Mononuclear cell (primary cell): Measurements from ENCODE around the gene DMAC2L. TPM values are rescaled to one million over a fixed set of nuclear protein-coding genes. Genes with fewer than 3 reads are reported as not detected.
"Not testable (repeated sequence)": the region's sequence is repeated elsewhere in the genome, so short reads cannot be mapped to it uniquely, and the experiment has no call there.

Experiments
- H3K27me3 ChIP-seq: 2 replicates; pipeline ENCODE4 v1.6.0; 2011; ENCODE audit warnings: low read length, control low read depth; ENCODE audit not compliant: insufficient read depth
- H3K4me1 ChIP-seq: 2 replicates; pipeline ENCODE4 v1.5.1; 2011; ENCODE audit warnings: mild to moderate bottlenecking, low read length, control low read depth; ENCODE audit not compliant: insufficient read depth
- H3K4me3 ChIP-seq: 2 replicates; pipeline ENCODE4 v1.5.1; 2011; ENCODE audit warnings: mild to moderate bottlenecking, low read length, moderate library complexity
- H3K9me3 ChIP-seq: 2 replicates; pipeline ENCODE4 v1.5.1; 2011; ENCODE audit warnings: low read depth, mild to moderate bottlenecking, control low read depth, low read length
- total RNA-seq: library from RNA; depleted of rRNA; stranded (reverse); fragments of >200 nt; gene quantifications from one replicate; pipeline ENCODE4 v1.2.3, GENCODE V29; 2012

The DMAC2L gene
- total RNA-seq, 1 donor = 12.8 TPM

GRCh38 chr14:50340963-50341362 is 28.8 kb downstream of the DMAC2L start:
- Histone ChIP-seq H3K9me3 (no peaks in the 10 kb centered on the region), H3K27me3 (no peaks in the 10 kb centered on the region), H3K4me1 (peaks cover 9% of the 10 kb centered on the region), H3K4me3 (no peak overlapping the region)

GRCh38 chr14:50342221-50343078 is 30.3 kb downstream of the DMAC2L start:
- H3K4me1 ChIP-seq = peaks cover 4% of the 10 kb centered on the region
- H3K4me3 ChIP-seq = no peak overlapping the region
- H3K27me3 ChIP-seq = no peaks in the 10 kb centered on the region
- H3K9me3 ChIP-seq = no peaks in the 10 kb centered on the region

DNA sequence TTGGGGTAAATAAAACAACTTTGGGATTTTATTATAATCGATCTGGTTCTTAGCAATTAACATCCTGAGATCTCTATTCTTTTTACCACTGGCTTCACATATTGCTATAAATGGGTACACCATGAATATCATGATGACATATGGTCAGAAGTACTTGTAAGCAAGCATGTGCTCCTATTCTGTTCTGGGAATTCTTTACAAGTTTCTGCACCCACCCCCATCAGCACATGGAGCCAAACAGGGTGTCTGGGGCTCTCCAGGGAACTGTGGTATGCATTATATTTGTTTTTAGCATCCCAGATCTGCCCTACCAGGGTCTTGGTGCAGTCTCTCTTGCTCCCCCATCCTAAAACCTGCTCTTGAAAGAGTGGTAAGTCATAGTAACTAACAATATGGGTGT is 31.3 kb downstream of the DMAC2L start:
- Histone ChIP-seq H3K4me1 (peaks cover 4% of the 10 kb centered on the region), H3K4me3 (no peak overlapping the region), H3K27me3 (no peaks in the 10 kb centered on the region)

DNA sequence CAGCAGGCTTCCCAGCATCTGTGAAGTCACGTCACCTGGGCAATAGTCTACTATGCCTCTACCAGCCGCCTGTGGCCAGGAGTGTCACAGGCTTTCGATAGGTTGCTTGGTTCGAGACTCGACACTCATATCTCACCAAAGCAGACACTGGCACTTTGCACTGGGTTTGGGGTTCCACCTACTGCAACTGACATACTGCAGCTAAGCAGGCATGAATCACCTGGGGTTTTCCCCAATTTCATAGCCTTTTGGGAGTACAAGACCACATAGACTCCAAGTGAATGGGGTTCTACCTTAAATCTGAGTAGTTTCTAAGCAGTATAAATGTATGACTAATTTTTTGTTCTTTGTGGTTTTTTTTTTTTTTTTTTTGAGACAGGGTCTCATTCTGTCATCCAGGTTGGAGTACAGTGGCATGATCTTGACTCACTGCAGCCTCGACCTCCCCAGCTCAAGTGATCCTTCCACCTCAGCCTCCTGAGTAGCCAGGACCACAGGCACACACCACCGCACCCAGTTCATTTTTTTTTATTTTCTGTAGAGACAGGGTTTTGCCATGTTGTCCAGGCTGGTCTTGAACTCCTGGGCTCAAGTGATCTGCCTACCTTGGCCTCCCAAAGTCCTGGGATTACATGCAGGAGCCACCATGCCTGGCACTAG is 32.1 kb downstream of the DMAC2L start:
- no peaks in the 10 kb centered on the region for H3K9me3 ChIP-seq
- peaks cover 4% of the 10 kb centered on the region for H3K4me1 ChIP-seq
- H3K4me3 ChIP-seq = no peak overlapping the region
- no peaks in the 10 kb centered on the region for H3K27me3 ChIP-seq

More for the DNA sequence above, 31.3 kb downstream of the DMAC2L start:
- H3K9me3 ChIP-seq = no peaks in the 10 kb centered on the region

- H3K9me3 ChIP-seq = no peaks in the 10 kb centered on the region
- H3K4me3 ChIP-seq = no peak overlapping the region
- no peaks in the 10 kb centered on the region for H3K27me3 ChIP-seq
- peaks cover 4% of the 10 kb centered on the region for H3K4me1 ChIP-seq
These were observed 32.9 kb downstream of the DMAC2L start for GRCh38 chr14:50344876-50345563.

GRCh38 chr14:50345846-50346422 is 33.8 kb downstream of the DMAC2L start:
- peaks cover 4% of the 10 kb centered on the region for H3K4me1 ChIP-seq
- H3K4me3 ChIP-seq = no peak overlapping the region
- H3K27me3 ChIP-seq = no peaks in the 10 kb centered on the region
- H3K9me3 ChIP-seq = no peaks in the 10 kb centered on the region

DNA sequence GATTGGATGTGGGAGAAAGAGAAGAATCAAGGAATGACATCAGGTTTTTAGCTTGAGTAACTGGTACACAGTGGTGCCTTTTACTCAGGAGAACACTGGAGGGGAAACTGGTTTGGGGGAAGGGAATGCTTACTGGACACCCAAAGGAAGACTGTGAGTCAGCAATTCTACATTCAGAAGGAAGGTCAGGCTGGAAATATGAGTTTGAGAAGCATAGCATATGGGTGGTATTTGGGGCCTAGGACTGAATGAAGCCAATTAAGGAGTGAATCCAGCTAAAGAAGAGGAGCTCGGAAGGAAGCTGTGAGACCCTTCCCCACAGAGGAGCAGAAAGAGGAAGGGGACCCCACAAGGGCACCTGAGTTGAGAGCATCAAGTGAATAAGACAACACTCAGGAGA is 35.4 kb downstream of the DMAC2L start:
- Histone ChIP-seq H3K4me1 (peaks cover 5% of the 10 kb centered on the region), H3K9me3 (no peaks in the 10 kb centered on the region), H3K4me3 (no peak overlapping the region), H3K27me3 (no peaks in the 10 kb centered on the region)

DNA sequence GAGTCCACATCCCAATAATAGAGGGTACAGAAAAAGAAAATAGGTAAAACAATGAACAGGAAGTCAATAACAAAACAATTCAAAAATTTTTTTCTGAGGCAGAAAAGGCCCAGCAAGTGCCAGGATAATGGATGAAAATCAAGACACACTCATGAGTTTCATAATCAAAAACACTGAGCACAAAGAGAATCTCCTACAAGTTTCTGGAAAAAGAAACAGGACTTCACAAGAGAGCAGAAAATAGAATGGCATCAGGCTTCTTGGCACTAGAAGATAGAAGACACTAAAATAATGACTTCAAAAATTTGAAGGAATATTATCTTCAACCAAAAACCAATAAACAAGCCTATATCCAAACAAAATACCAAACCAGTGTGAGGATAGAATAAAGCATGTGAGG is 36.8 kb downstream of the DMAC2L start:
- H3K4me1 ChIP-seq = peaks cover 3% of the 10 kb centered on the region
- H3K4me3 ChIP-seq = no peak overlapping the region
- no peaks in the 10 kb centered on the region for H3K27me3 ChIP-seq
- H3K9me3 ChIP-seq = no peaks in the 10 kb centered on the region

- no peak overlapping the region for H3K4me3 ChIP-seq
- no peaks in the 10 kb centered on the region for H3K9me3 ChIP-seq
- H3K4me1 ChIP-seq = peaks cover 3% of the 10 kb centered on the region
- no peaks in the 10 kb centered on the region for H3K27me3 ChIP-seq
These were observed 38.9 kb downstream of the DMAC2L start for GRCh38 chr14:50350975-50351374.

GRCh38 chr14:50352584-50352983 is 40.5 kb downstream of the DMAC2L start:
- Histone ChIP-seq H3K27me3 (no peaks in the 10 kb centered on the region), H3K4me1 (peaks cover 3% of the 10 kb centered on the region), H3K9me3 (no peaks in the 10 kb centered on the region), H3K4me3 (no peak overlapping the region)

- H3K27me3 ChIP-seq = no peaks in the 10 kb centered on the region
- peaks cover 3% of the 10 kb centered on the region for H3K4me1 ChIP-seq
- no peaks in the 10 kb centered on the region for H3K9me3 ChIP-seq
- H3K4me3 ChIP-seq = no peak overlapping the region
These were observed 41.0 kb downstream of the DMAC2L start for GRCh38 chr14:50353126-50353525.

GRCh38 chr14:50354527-50354926 is 42.4 kb downstream of the DMAC2L start:
- Histone ChIP-seq H3K27me3 (no peaks in the 10 kb centered on the region), H3K9me3 (no peaks in the 10 kb centered on the region), H3K4me1 (peaks cover 3% of the 10 kb centered on the region), H3K4me3 (no peak overlapping the region)

DNA sequence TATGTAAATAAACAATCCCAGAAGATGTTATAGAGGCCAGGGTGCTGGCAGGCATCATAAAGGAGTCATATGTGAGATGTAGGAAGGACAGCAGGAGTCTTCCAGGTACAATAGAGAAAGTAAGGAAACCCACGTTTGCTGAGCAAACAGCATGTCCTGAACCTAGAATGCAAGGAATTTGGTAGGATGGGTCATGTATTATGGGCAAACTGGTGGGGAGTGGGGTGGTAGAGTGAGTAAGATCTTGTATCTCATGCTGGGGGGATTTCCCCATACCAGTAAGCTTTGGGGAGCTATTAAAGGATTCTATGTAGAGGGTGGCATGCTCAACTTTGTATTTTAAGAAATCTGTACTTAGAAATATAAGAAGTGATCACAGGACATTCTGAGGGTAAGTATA is 43.6 kb downstream of the DMAC2L start:
- Histone ChIP-seq H3K9me3 (no peaks in the 10 kb centered on the region), H3K4me1 (peaks cover 3% of the 10 kb centered on the region), H3K27me3 (no peaks in the 10 kb centered on the region), H3K4me3 (no peak overlapping the region)

DNA sequence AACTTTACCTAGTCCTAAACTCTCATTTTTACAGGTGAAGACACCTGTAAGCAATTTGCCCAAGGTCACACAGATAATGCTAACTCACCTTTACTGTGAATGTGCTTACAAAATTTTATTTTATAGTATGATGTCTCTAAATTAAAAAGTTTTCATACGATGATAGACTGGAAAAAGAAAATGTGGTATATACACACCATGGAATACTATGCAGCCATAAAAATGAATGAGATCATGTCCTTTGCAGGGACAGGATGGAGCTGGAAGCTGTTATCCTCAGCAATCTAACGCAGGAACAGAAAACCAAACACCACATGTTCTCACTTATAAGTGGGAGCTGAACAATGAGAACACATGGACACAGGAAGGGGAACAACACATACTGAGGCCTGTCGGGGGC is 44.2 kb downstream of the DMAC2L start:
- not testable (repeated sequence) for H3K27me3 ChIP-seq, H3K4me3 ChIP-seq, H3K4me1 ChIP-seq, H3K9me3 ChIP-seq

DNA sequence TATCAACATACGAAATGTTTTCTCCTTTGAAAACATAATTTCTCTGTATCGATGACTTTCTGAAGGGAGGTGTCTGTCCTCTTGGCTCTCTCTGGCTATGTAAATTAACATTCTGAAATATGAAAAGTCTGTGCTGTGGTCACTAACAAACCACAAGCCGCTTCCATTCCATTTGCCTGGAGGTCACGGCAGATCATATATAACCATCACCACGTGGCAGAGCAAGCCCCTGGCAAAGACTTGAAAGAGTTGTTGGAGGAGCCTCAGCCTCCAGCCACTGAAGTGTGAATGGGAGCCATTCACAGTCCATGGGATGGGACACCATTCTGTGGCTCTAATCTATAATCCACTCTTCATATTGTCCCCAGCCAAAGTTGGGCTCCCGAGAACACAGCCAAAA is 45.0 kb downstream of the DMAC2L start:
- Histone ChIP-seq H3K4me1 (no peaks in the 10 kb centered on the region), H3K27me3 (no peaks in the 10 kb centered on the region), H3K9me3 (no peaks in the 10 kb centered on the region), H3K4me3 (no peak overlapping the region)
